Activated T-cell treated with anti-CD3 and anti-CD28 coated beads for 24 hours (primary cell): ENCODE results near the gene B3GALNT2.

Experiments used
- DNase-seq: peaks from one replicate; pipeline ENCODE4 v3.0.0-alpha.2; 2020; ENCODE audit warnings: low read depth

The B3GALNT2 gene

DNA sequence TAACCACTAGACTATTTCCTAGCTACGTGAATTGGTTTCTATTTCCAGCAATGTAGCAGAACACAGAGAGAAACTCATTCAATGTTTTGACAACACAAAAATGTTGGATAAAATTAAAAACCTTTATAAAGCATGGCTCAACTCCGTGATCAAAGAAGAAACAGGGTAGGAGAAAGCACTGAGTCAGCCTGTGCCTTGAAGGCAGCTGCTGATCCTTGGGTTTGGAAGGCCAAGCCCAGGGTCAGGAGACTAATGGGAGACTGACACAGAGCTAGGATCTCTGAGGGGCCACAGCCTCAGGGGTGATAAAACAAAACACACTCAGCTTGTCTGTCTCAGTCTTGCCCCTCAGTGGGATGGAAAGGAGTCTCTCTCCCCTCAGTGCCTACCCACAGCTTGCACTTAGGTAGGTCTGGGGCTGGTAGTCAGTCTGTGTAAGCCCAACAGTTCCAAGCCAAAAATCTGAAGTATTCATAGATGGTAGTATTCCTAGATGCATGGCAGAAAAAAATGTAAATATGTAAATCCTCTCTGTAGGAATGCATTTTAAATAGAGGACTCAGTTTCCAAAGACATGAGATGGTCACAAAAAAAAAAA is 53.3 kb downstream of the B3GALNT2 start:
- no peak for DNase-seq

- DNase-seq: no peak
These were observed 53.8 kb downstream of the B3GALNT2 start for GRCh38 chr1:235450433-235450832.

DNA sequence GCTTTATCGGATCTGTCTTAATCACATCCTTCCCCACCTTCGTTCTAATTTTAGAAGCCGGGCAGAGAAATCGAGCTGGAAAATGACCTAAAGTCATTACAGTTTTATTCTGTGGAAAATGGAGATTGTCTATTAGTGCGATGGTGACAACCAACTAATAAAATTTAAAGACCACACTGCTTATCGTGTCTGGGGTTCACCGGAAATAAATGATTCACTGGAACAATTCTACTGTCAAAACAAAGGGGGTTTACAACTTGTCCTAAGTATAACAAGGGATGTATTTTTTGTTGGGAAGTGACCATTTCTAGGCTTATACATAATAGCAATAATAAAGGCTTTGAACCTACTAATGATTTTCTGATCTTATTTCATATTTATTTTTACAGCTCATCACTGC is 55.6 kb downstream of the B3GALNT2 start:
- no peak for DNase-seq

DNA sequence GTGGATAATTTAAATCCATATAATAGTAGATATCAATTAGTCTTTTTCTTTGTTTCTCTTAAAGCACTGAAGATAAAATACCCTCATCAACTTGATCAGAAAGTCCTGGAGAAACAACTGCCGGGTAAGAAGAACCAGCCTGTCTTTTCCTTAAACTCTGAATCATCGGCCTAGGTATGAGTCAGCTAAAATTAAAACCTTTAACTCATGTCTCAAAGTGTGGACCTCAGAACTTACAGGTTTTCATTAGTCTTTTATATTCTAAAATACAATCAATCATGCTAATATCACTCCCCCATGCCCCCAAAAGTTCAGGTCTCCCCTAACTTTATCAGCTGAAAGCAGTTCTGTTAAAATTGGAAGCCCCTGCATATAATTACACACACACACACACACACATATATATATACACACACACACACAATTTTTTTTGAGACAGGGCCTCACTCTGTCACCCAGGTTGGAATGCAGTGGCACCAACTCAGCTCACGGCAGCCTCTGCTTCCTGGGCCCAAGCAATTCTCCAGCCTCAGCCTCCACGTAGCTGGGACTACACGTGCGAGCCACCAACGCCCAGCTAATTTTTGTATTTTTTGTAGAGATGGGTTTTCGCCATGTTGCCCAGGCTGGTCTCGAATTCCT is 61.3 kb downstream of the B3GALNT2 start:
- DNase-seq: no peak

DNA sequence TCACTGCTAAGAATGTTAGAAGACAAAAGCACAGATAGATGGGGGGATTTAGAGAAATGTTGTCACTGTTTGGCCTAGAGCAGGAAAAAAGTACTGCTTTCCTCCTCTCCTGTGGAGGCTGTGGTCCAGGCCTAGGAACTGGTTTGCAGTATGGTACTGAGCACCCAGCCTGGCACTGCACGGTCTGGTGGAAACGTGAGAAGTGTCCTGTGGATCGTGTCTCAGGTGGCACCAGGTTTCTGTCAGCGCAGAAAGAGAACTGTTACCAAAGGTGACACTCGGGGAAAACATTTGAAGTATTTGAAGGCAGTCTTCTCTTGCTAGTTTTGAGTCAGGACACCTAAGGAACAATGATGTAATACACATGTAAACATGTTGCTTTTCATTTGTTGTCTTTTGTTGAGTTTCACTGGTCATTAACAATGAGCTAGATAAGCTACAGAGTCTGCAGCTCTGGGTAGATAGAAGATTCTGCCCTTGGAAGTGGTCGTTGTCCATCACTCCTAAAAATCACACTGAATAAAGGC is 63.0 kb downstream of the B3GALNT2 start:
- DNase-seq: no peak

- DNase-seq: no peak
These were observed 70.3 kb downstream of the B3GALNT2 start for GRCh38 chr1:235434001-235434400.

- DNase-seq: no peak
These were observed 73.3 kb downstream of the B3GALNT2 start for GRCh38 chr1:235430991-235431390.

GRCh38 chr1:235429143-235429542 is 75.1 kb downstream of the B3GALNT2 start:
- no peak for DNase-seq

DNA sequence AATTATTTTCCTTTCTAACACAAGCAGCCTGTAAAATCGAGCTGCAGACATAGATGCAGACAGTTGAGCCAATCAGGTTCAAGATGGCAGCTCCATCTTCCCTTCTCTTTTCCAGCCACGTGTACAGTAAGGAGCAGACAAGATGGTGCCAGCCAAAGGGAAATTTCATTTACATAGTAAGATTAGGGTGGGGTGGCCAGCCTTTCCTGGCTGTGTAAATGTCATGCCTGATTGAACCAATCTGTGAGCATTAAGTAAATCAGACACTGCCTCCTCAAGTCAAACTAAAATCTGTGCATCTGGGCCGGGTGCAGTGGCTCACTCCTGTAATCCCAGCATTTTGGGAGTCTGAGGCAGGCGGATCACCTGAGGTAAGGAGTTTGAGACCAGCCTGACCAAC is 76.8 kb downstream of the B3GALNT2 start:
- DNase-seq: no peak

GRCh38 chr1:235426680-235427079 is 77.6 kb downstream of the B3GALNT2 start:
- DNase-seq: no peak

- no peak for DNase-seq
These were observed 78.1 kb downstream of the B3GALNT2 start for GRCh38 chr1:235426143-235426542.

DNA sequence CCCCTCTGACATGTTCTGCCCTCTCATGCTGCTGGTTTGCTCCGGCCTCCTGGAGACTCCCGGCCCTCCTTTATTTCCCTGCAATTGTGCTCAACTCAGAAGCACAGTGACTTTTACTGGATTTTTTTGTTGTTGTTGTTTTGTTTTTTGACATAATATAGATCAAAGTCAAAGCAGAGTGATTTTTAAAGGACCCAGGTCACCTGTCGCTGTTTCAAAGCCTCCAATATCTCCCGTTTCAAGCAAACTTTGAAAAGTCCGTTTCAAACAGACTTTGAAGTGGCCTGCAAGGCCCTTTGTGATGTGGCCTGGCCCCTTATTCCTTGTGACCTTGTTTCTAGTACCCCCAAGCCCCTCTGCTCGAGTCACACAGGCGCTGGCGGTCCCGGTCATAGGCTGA is 78.9 kb downstream of the B3GALNT2 start:
- DNase-seq: no peak

DNA sequence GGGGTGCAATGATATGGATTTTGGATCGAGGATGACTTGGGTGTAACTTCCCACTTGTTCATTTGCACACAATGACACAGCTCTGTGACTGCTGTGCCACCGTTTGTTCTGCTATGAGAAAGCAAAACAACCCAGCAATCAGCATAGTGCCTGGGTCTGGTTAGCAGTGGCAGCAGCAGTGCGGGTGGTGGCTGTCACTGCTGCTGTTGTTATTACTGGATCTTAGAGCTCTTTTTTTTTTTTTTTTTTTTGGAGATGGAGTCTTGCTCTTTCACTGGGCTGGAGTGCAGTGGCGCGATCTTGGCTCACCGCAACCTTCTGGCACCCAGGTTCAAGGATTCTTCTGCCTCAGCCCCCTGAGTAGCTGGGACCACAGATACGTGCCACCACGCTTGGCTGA is 80.2 kb downstream of the B3GALNT2 start:
- DNase-seq: no peak

DNA sequence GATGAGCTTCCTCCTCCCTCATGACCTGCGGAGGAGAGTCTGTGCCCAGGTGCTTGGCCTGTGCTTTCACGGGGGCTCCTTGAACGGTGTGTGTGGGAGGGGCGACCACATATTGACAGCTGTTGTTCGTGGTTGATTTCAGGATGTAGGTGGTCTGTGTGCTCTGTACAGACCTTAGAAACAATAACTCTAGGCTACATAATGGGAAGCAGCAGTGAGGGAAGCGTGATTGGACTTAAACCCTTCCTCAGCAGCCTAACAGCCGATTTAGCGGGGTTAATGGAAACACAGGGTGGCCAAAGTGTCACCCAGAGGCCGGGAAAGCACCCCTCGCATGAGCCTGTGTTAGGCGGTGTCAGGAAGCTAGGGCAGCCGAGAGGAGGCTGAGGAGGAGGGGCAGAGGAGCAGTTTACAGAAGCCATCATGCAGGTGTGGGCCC is 81.0 kb downstream of the B3GALNT2 start:
- peak; percentile 16 for DNase-seq

- no peak for DNase-seq
These were observed 82.5 kb downstream of the B3GALNT2 start for GRCh38 chr1:235421751-235422150.

DNA sequence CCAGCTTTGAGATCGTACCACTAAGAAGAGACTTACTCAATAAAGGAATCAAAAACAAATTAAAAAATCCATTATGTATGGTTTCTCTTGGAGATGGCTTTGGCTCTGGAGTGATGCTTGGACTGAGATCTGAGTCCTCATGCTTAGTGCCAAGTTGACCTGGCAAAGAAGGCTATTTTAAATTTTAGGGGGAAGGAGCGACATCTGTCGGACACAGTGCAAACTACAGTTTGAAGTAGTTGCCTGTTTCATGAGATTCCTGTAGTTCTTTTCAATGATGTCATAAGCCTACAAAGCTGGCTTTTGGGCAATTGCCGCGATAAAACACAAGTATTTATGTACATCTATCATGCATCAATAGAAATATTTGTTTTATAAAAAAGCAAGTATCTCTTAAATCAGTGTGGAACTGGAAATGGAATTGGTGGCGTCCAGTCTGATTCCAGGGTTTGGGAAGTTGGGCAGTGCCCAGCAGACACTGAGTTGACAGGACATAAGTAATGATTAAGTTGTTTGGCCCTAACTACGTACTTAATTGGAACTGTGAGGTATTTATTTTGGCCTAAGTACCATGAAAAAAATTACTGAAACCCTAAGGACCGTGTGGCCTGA is 87.1 kb downstream of the B3GALNT2 start:
- DNase-seq: peak; percentile 63

GRCh38 chr1:235416662-235417049 is 87.6 kb downstream of the B3GALNT2 start:
- DNase-seq: no peak

- peak; percentile 32 for DNase-seq
These were observed 89.0 kb downstream of the B3GALNT2 start for GRCh38 chr1:235415008-235415904.

DNA sequence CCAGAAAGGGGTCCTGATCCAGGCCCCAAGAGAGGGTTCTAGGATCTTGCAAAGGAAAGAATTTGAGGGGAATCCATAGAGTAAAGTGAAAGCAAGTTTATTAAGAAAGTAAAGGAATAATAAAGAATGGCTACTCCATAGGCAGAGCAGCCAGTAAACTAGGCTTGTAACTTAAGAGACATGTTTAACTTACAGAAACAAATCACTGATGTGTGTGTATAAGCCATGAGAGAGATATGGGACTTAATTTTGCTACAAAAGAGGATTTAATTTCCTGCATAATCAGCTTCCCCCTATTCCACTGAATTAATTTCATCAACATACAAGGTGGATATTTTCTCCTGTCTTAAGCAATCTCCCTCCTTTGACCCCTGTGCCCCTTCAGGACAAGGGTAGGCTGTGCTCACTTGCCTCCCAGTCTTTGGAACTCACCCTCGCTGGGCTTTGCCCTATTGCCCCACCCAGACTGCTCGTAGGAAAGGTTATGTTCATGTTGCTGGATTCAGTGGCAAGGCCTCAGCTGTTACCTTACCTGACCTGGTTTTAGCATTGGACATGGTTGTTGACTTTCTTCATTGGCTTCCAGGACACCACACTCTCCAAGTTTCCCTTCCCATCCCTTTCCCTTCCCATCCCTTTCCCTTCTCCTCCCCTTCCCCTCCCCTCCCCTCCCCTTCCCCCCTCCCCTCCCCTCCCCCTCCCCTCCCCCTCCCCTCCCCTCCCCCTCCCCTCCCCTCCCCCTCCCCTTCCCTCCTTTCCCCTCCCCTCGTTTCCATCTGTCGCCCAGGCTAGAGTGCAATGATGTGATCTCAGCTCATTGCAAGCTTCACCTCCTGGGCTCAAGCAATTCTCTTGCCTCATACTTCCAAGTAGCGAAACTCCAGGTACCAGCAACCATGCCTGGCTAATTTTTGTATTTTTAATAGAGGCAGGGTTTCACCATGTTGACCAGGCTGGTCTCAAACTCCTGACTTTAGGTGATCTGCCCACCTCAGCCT is 92.5 kb downstream of the B3GALNT2 start:
- DNase-seq: no peak

GRCh38 chr1:235410467-235410866 is 93.8 kb downstream of the B3GALNT2 start:
- DNase-seq: no peak
